H9 (cell line): Measurements from ENCODE around the gene ASL. TPM values are rescaled to one million over a fixed set of nuclear protein-coding genes. Genes with fewer than 3 reads are reported as not detected.

Experiments used
- DNase-seq: peaks from one replicate; pipeline ENCODE4 v3.0.0-alpha.2; 2017
- H2AFZ ChIP-seq: one replicate; pipeline ENCODE4 v1.6.1; 2013; ENCODE audit warnings: mild to moderate bottlenecking, low read length, control low read depth, moderate library complexity
- H2AK5ac ChIP-seq: 2 replicates; pipeline ENCODE4 v1.6.1; 2013; ENCODE audit warnings: low read length, control low read depth, mixed read lengths; ENCODE audit not compliant: insufficient read length
- H2BK120ac ChIP-seq: one replicate; pipeline ENCODE4 v1.6.1; 2013; ENCODE audit warnings: low read depth, mild to moderate bottlenecking, low read length, control low read depth, inconsistent platforms; ENCODE audit not compliant: poor library complexity, severe bottlenecking
- H2BK12ac ChIP-seq: 2 replicates; pipeline ENCODE4 v1.6.1; 2013; ENCODE audit warnings: low read length, control low read depth, mixed read lengths, low read depth; ENCODE audit not compliant: insufficient read length
- H2BK15ac ChIP-seq: 2 replicates; pipeline ENCODE4 v1.6.1; 2013; ENCODE audit warnings: low read depth, low read length, control low read depth
- H2BK20ac ChIP-seq: one replicate; pipeline ENCODE4 v1.6.1; 2013; ENCODE audit warnings: low read depth, mild to moderate bottlenecking, low read length, control low read depth, inconsistent platforms; ENCODE audit not compliant: poor library complexity, severe bottlenecking
- H2BK5ac ChIP-seq: 2 replicates; pipeline ENCODE4 v1.6.1; 2013; ENCODE audit warnings: low read length, control low read depth, mixed read lengths; ENCODE audit not compliant: insufficient read length
- H3K14ac ChIP-seq: 2 replicates; pipeline ENCODE4 v1.6.1; 2013; ENCODE audit warnings: low read length, control low read depth; ENCODE audit not compliant: insufficient read depth
- H3K18ac ChIP-seq: 2 replicates; pipeline ENCODE4 v1.6.1; 2013; ENCODE audit warnings: low read depth, mild to moderate bottlenecking, mixed read lengths, low read length, control low read depth; ENCODE audit not compliant: insufficient read length
- H3K23ac ChIP-seq: 2 replicates; pipeline ENCODE4 v1.6.1; 2013; ENCODE audit warnings: low read length, control low read depth, mixed read lengths, low read depth; ENCODE audit not compliant: insufficient read length
- H3K23me2 ChIP-seq: 2 replicates; pipeline ENCODE4 v1.6.1; 2013; ENCODE audit warnings: low read depth, mild to moderate bottlenecking, mixed read lengths, low read length, control low read depth; ENCODE audit not compliant: insufficient read length, poor library complexity, severe bottlenecking
- H3K27ac ChIP-seq: 2 replicates; pipeline ENCODE4 v1.5.1; 2013; ENCODE audit warnings: low read length, control low read depth, mixed read lengths, low read depth; ENCODE audit not compliant: insufficient read length
- H3K27me3 ChIP-seq: 2 replicates; pipeline ENCODE4 v1.6.1; 2013; ENCODE audit warnings: low read length, control low read depth, inconsistent platforms; ENCODE audit not compliant: insufficient read depth
- H3K4ac ChIP-seq: 2 replicates; pipeline ENCODE4 v1.6.1; 2013; ENCODE audit warnings: low read depth, mild to moderate bottlenecking, control low read depth, inconsistent platforms, low read length, moderate library complexity
- H3K4me1 ChIP-seq: 2 replicates; pipeline ENCODE4 v1.6.1; 2013; ENCODE audit warnings: low read length, control low read depth, inconsistent platforms; ENCODE audit not compliant: insufficient read depth
- H3K4me2 ChIP-seq: 2 replicates; pipeline ENCODE4 v1.6.1; 2013; ENCODE audit warnings: low read length, control low read depth, mixed read lengths; ENCODE audit not compliant: insufficient read length, insufficient read depth
- H3K56ac ChIP-seq: 2 replicates; pipeline ENCODE4 v1.6.1; 2013; ENCODE audit warnings: low read depth, mild to moderate bottlenecking, mixed read lengths, low read length, control low read depth; ENCODE audit not compliant: insufficient read length
- H3K79me1 ChIP-seq: 2 replicates; pipeline ENCODE4 v1.6.1; 2013; ENCODE audit warnings: low read depth, mild to moderate bottlenecking, moderate library complexity, low read length, control low read depth, inconsistent platforms; ENCODE audit not compliant: insufficient read depth, poor library complexity, severe bottlenecking
- H3K79me2 ChIP-seq: 2 replicates; pipeline ENCODE4 v1.6.1; 2013; ENCODE audit warnings: low read length, control low read depth, inconsistent platforms; ENCODE audit not compliant: insufficient read depth
- H3K9ac ChIP-seq: 2 replicates; pipeline ENCODE4 v1.6.1; 2013; ENCODE audit warnings: low read length, control low read depth, mixed read lengths; ENCODE audit not compliant: insufficient read length; ENCODE audit errors: extremely low read depth
- H3K9me3 ChIP-seq: one replicate; pipeline ENCODE4 v1.6.1; 2013; ENCODE audit warnings: low read depth, low read length, inconsistent platforms; ENCODE audit not compliant: control insufficient read depth
- H3T11ph ChIP-seq: one replicate; pipeline ENCODE4 v1.6.1; 2013; ENCODE audit warnings: mild to moderate bottlenecking, low read length, control low read depth, inconsistent platforms
- H4K20me1 ChIP-seq: one replicate; pipeline ENCODE4 v1.6.1; 2013; ENCODE audit not compliant: control insufficient read depth, insufficient read length, insufficient read depth
- H4K5ac ChIP-seq: 2 replicates; pipeline ENCODE4 v1.6.1; 2013; ENCODE audit warnings: low read depth, mild to moderate bottlenecking, mixed read lengths, low read length, control low read depth; ENCODE audit not compliant: insufficient read length
- H4K8ac ChIP-seq: replicated peaks from 2 replicates; pipeline ENCODE4 v1.6.1; 2013; ENCODE audit warnings: low read length, control low read depth, mixed read lengths, low read depth; ENCODE audit not compliant: insufficient read length
- H4K91ac ChIP-seq: 2 replicates; pipeline ENCODE4 v1.6.1; 2013; ENCODE audit warnings: low read depth, mild to moderate bottlenecking, moderate library complexity, mixed read lengths, low read length, control low read depth; ENCODE audit not compliant: insufficient read length
- H3K27ac Mint-ChIP-seq, 3 experiments: 2 replicates in 2 of 3; 3 replicates in 1 of 3; pipeline ENCODE4 v1.8.0; 2020 to 2021; ENCODE audit warnings: mixed read lengths in 3 of 3, mild to moderate bottlenecking in 1 of 3, moderate library complexity in 1 of 3
- H3K27me3 Mint-ChIP-seq: 2 replicates; pipeline ENCODE4 v1.8.0; 2021; ENCODE audit warnings: low read depth, mild to moderate bottlenecking, moderate library complexity, mixed read lengths
- H3K36me3 Mint-ChIP-seq, 3 experiments: 2 replicates in 2 of 3; 3 replicates in 1 of 3; pipeline ENCODE4 v1.8.0; 2020 to 2021; ENCODE audit warnings: low read depth in 3 of 3, mixed read lengths in 3 of 3; ENCODE audit not compliant: insufficient read depth in 1 of 3
- H3K4me1 Mint-ChIP-seq, 2 experiments: 2 replicates each; pipeline ENCODE4 v1.8.0; 2020; ENCODE audit warnings: mixed read lengths in 2 of 2
- H3K4me3 Mint-ChIP-seq, 2 experiments: 2 replicates in 1 of 2; 3 replicates in 1 of 2; pipeline ENCODE4 v1.8.0; 2020 to 2021; ENCODE audit warnings: mild to moderate bottlenecking in 2 of 2, mixed read lengths in 2 of 2, moderate library complexity in 1 of 2
- H3K9me3 Mint-ChIP-seq, 2 experiments: 2 replicates in 1 of 2; 3 replicates in 1 of 2; pipeline ENCODE4 v1.8.0; 2020; ENCODE audit warnings: mild to moderate bottlenecking in 2 of 2, mixed read lengths in 2 of 2, moderate library complexity in 1 of 2
- WGBS: extraction: QIAGEN DNeasy Blood & Tissue Kit; methylation state at CpG from one replicate; pipeline ENCODE4 v1.1.7; 2013; ENCODE audit warnings: missing lambda C conversion rate, low lambda C conversion rate, mixed read lengths; ENCODE audit not compliant: insufficient read length; ENCODE audit errors: extremely low coverage; 5-methylcytosine and 5-hydroxymethylcytosine counted together
- total RNA-seq: library from RNA; stranded (reverse); gene quantifications from 2 replicates; pipeline ENCODE4 v1.2.1, GENCODE V29; 2021
- TF ChIP-seq, protein P1 (sequence below): fragments of 200-600 bp; sonication (generic); conservative IDR thresholded peaks from 3 replicates; pipeline ENCODE4 v1.8.0; 2021; ENCODE audit warnings: antibody characterized with exemption, mild to moderate bottlenecking

Gene ASL
- total RNA-seq, 1 experiment from 2014 or later = 30.7 TPM

DNA sequence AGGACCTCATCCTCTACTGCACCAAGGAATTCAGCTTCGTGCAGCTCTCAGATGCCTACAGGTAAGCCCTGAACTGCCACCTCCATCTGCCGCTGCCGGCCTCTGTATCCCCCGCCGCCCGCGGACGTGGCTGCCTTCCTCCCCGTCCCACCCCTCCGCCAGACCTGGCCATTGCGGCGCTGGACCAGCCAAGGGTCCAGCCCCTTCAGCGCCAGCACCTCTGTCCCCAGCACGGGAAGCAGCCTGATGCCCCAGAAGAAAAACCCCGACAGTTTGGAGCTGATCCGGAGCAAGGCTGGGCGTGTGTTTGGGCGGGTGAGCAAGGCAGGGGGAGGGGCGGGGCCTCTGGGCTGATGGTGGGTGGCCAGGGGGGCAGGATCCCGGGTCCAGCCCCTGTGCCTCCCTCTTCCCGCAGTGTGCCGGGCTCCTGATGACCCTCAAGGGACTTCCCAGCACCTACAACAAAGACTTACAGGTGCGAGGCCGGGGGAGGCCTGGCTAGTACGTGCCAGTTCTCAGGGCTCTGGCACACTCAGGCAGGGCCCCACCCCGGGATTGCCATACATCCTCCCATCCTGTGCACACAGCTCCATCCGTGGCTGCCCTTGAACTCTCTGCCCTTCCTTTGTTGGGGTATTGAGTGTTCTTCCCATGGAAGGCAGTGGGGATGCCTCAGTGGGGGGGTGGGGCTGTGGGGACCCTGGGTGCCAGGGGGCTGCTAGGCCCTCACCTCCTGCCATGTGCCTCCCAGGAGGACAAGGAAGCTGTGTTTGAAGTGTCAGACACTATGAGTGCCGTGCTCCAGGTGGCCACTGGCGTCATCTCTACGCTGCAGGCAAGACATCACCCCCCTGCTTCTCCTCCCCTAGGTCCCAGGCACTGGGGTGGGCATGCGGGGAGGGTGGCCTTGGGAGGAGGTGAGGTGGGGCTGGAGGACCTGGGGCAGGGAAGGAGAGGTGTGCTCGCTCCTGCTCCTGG lies 13.5 kb downstream of the ASL start:
- Histone ChIP-seq H3K79me2 (no peaks in the 10 kb centered on the region), H3K27me3 (no peaks in the 10 kb centered on the region), H3K4me2 (no peak overlapping the region), H3T11ph (no peak overlapping the region), H2BK12ac (no peak overlapping the region), H3K9ac (no peak overlapping the region), H3K56ac (no peak overlapping the region), H3K27ac (no peak overlapping the region), H4K8ac (no peak overlapping the region), H3K9me3 (no peaks in the 10 kb centered on the region), H3K4ac (no peak overlapping the region), H2BK20ac (no peak overlapping the region), H2BK5ac (no peak overlapping the region), H2AFZ (no peak overlapping the region), H2AK5ac (no peak overlapping the region), H3K4me1 (no peaks in the 10 kb centered on the region), H2BK120ac (no peak overlapping the region), H4K91ac (no peak overlapping the region), H4K20me1 (no peaks in the 10 kb centered on the region), H4K5ac (no peak overlapping the region), H3K18ac (no peak overlapping the region), H2BK15ac (no peak overlapping the region), H3K23ac (no peak overlapping the region), H3K14ac (no peak overlapping the region), H3K79me1 (no peaks in the 10 kb centered on the region), H3K23me2 (no peaks in the 10 kb centered on the region)
- H3K9me3 Mint-ChIP-seq = no peaks in the 10 kb centered on the region
- WGBS = no CpG with 5 or more reads among the region's 32 CpGs
- 0 out of 4 replicates have a peak, but pooled peaks cover 0 to 2% of the 10 kb centered on the region in 2 experiments for H3K4me1 Mint-ChIP-seq
- DNase-seq = no peak
- H3K36me3 Mint-ChIP-seq = peaks cover 0 to 10% (median 6%) of the 10 kb centered on the region in 3 experiments; a peak in 5 of 7 replicates
- TF ChIP-seq, protein P1, sequence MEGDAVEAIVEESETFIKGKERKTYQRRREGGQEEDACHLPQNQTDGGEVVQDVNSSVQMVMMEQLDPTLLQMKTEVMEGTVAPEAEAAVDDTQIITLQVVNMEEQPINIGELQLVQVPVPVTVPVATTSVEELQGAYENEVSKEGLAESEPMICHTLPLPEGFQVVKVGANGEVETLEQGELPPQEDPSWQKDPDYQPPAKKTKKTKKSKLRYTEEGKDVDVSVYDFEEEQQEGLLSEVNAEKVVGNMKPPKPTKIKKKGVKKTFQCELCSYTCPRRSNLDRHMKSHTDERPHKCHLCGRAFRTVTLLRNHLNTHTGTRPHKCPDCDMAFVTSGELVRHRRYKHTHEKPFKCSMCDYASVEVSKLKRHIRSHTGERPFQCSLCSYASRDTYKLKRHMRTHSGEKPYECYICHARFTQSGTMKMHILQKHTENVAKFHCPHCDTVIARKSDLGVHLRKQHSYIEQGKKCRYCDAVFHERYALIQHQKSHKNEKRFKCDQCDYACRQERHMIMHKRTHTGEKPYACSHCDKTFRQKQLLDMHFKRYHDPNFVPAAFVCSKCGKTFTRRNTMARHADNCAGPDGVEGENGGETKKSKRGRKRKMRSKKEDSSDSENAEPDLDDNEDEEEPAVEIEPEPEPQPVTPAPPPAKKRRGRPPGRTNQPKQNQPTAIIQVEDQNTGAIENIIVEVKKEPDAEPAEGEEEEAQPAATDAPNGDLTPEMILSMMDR = no peak
- no peak overlapping the region for H3K4me3 Mint-ChIP-seq
- H3K27ac Mint-ChIP-seq = peak overlapping the region in 1 of 3 experiments; percentile 28; a peak in 2 of 7 replicates
- no peaks in the 10 kb centered on the region for H3K27me3 Mint-ChIP-seq
